HG03571 (cell line): ENCODE measurements around the gene SH2D3A.
"Not testable (repeated sequence)": the region's sequence is repeated elsewhere in the genome, so short reads cannot be mapped to it uniquely, and the experiment has no call there.

Source experiments
- ATAC-seq: cut with Tn5 transposase; IDR thresholded peaks from one replicate; pipeline ENCODE4 v1.9.1; 2021; ENCODE audit not compliant: unreplicated experiment

Gene SH2D3A

DNA sequence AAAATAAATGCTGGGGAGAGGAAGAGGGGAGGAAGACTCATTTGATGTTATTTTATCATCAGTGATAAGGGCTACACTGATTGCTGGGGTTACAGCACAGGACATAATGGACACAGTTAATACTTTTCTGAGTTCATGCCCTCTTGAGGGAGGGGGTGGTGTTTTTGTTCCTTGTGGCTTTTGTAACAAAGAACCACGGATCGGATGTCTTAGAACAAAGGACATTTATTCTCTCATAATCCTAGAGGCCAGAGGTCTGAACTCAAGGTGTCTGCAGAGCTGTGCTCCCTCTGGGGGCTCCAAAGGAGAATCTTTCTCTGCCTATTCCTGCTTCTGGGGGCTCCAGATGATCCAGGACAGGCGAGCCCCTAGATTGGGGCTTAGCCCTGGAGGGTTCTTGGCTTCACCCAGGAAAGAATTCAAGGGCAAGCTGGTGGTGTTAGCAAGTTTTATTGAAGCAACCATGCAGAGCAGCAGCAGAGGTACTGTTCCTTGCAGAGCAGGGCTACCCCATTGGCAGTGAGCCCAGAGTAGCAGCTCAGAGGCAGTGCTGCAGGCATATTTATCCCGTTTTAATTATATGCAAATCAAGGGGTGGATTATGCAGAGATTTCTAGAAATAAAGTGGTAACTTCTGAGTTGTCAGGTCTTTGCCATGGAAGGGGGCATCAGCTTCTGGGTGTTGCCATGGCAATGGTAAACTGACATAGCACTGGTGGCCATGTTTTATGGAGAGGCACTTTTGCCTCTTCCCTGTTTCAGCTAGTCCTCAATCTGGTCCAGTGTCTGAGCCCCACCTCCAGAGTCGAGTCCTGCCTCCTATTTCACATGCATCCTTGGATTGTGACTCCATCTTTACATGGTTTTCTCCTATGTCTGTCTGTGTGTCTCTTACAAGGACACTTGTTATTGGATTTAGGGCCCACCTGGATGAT is 23.2 kb upstream of the SH2D3A start:
- ATAC-seq = no peak

DNA sequence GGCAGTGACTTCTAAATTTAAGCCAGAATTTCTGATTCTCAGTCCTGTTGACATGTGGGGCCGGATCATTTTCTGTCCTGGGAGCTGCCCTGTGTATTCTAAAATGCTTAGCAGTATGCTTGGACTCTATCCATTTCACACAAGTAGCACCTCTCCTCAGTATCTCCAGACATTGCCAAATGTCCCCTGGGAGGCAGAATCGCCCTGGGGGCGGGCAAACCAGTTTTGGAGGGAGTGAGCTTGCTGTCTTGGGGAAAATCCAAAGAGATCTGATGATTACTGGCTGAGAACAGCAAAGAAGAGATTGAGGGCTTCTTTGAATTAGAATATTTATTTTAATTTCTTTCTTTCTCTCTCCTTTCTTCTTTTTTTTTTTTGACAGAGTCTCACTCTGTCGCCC is 21.7 kb upstream of the SH2D3A start:
- ATAC-seq = no peak

DNA sequence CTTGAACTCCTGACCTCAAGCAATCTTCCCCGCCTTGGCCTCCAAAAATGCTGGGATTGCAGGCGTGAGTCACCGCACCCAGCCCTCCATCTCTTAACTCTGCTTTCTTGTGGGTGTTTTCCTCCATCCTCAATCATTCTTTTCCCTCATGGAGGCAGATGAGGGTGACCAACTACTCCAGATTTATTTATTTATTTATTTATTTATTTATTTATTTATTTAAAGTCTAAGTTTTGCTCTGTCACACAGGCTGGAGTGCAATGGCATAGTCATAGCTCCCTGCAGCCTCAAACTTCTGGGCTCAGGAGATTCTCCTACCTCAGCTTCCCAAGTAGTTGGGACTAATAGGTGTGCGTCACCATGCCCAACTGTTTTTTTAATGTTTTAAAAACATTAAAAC is 20.2 kb upstream of the SH2D3A start:
- ATAC-seq = no peak

DNA sequence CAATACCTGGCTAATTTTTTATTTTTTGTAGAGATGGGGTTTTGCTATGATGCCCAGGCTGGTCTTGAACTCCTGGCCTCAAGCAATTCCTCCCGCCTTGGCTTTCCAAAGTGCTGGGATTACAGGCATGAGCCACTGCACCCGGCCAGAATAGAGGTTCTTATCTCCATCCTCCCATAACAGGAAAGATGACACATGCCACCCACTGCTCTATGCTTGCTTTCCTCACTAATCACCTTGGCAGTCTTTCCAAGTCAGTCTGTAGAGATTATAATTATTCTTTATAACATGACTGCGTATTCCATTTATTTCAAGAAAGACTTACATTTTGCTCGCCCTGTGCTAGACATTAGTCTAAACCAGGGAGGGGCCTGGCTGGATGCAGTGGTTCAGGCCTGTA is 12.0 kb upstream of the SH2D3A start:
- ATAC-seq = no peak

DNA sequence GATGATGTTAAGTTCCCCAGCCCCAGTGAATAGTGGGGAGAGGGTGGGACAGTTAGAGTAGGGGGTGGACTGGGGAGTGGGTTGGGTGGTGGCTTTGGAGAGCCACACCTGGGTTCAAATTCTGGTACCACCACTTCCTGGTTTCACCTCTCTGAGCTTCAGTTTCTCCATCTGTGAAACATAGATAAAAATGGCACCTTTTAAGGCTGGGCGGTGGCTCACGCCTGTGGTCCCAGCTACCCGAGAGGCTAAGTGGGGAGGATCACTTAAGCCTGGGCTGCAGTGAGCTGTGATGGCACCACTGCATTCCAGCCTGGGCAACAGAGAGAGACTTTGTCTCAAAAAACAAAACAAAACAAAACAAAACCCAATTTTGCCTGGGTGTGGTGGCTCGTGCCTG is 11.2 kb upstream of the SH2D3A start:
- ATAC-seq = no peak

GRCh38 chr19:6777434-6777833 is 10.2 kb upstream of the SH2D3A start:
- ATAC-seq = no peak

GRCh38 chr19:6776999-6777398 is 9.8 kb upstream of the SH2D3A start:
- no peak for ATAC-seq

DNA sequence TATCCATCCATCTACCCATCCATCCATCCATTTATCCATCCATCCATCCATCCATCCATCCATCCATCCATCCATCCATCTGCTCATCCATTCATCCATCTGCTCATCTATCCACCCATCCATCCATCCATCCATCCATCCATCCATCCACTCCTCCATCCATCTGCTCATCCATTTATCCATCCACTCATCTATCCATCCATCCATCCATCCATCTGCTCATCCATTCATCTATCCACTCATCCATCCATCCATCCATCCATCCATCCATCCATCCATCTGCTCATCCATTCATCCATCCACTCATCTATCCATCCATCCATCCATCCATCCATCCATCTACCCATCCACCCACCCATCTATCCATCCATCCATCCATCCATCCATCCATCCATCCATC is 8.8 kb upstream of the SH2D3A start:
- ATAC-seq = not testable (repeated sequence)

GRCh38 chr19:6774821-6775707 is 7.8 kb upstream of the SH2D3A start:
- ATAC-seq = no peak

- ATAC-seq = peak; percentile 28
Measured at GRCh38 chr19:6773323-6773931, 6.2 kb upstream of the SH2D3A start.

DNA sequence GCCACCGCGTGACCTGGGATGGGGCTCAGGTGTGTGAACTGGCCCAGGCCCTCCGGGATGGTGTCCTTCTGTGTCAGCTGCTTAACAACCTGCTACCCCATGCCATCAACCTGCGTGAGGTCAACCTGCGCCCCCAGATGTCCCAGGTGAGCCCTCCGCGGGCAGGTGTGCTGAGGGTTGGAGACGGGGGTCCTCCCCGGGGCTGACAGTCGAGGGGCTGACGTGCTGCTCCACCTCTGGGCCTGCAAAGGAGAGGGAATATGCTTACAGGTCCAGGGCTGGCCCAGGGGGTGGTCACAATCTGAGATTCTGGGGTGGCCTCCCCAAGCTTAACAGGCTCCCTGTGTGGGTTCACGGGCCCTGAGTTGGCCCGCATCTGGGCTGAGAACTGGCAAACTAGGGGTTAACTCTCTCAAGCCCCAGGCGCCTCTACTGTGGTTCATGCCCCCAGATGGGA is 5.7 kb upstream of the SH2D3A start:
- ATAC-seq = peak; percentile 15

DNA sequence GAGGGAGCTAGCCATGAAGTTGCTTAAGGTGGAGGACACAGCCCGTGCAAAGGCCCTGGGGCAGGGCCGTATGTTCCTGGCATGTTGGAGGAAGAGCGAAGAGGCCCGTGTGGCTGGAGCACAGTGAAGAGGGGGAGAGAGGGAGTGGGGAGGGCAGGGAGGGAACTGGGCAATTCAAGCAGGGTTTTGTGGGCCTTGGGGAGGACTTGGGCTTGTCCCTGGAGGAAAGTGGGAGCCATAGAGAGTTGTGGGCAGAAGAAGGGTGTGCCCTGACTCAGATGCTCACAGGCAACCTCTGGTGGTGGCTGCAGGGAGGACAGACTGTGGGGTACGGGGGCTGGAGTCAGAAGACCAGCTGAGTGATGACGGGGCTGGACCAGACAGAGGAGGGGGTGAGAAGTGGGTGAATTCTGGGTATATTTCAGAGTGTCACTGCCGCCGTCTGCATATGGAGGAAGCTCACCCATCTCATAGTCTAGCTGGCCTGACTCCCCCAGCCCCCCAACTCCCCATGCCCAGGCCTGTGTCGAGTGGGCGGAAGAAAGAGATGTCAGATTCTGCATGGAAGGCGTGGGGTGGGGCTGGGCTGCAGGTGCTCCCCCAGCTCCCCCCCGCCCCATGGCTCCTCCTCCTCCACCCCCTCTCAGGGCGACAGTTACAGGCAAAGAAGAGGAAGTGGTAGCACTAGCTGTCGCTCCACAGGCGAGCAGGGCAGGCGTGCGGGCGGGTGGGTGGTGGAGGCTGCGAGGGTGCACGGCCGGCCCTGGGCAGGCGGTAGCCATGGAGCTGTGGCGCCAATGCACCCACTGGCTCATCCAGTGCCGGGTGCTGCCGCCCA is 5.0 kb upstream of the SH2D3A start, which contains the start of gene VAV1:
TSS of gene VAV1 (plus strand) at position 681 of the 838 bp plus-strand sequence. CDS start at position 781, 100 bp downstream.
- ATAC-seq = peak; percentile 37

GRCh38 chr19:6771648-6772027 is 4.4 kb upstream of the SH2D3A start:
- not testable (repeated sequence) for ATAC-seq

- ATAC-seq = no peak
Measured at GRCh38 chr19:6769006-6769619, 1.9 kb upstream of the SH2D3A start.

- ATAC-seq = no peak
Measured at GRCh38 chr19:6768236-6768785, 1.1 kb upstream of the SH2D3A start.

DNA sequence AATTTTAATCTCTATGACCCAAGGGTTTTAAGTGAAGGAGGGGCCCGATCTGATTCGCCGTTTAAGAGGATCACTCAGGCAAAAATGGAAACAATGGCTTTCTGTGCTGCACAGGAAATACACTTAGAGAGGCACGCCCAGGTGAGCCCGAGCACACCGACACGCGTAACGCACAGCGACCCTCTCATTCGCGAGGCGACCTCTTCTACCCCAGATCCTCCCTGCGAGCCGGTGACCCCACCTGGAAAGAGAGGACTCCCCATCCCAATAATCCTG is 216 bp downstream of the SH2D3A start:
- ATAC-seq = no peak

GRCh38 chr19:6766357-6767080 is 716 bp downstream of the SH2D3A start:
- ATAC-seq = no peak

GRCh38 chr19:6765738-6766356 is 1.4 kb downstream of the SH2D3A start:
- ATAC-seq = no peak
